AG09319 (cell line): ENCODE measurements around the gene TUBB1.

Source experiments
- DNase-seq: peaks from one replicate; pipeline ENCODE4 v3.0.0-alpha.2; 2010; ENCODE audit warnings: low read depth; ENCODE audit errors: extremely low read depth
- CTCF ChIP-seq: IDR thresholded peaks from 2 replicates; pipeline ENCODE4 v1.5.1; 2011; ENCODE audit warnings: low read depth, mild to moderate bottlenecking, inconsistent platforms, low read length, moderate library complexity

TUBB1 gene

GRCh38 chr20:58996226-58996611, 23.0 kb upstream of the TUBB1 start:
- no peak for TF ChIP-seq CTCF
- no peak for DNase-seq

GRCh38 chr20:58997141-58997770, 22.0 kb upstream of the TUBB1 start:
- DNase-seq, result no peak

GRCh38 chr20:58998656-58999055, 20.6 kb upstream of the TUBB1 start:
- no peak for TF ChIP-seq CTCF
- DNase-seq, result no peak

More at GRCh38 chr20:58997141-58997770, 22.0 kb upstream of the TUBB1 start:
- no peak for TF ChIP-seq CTCF

GRCh38 chr20:59000326-59000725, 18.9 kb upstream of the TUBB1 start:
- no peak for DNase-seq
- no peak for TF ChIP-seq CTCF

GRCh38 chr20:59001068-59001448, 18.2 kb upstream of the TUBB1 start:
- no peak for TF ChIP-seq CTCF
- DNase-seq, result no peak

GRCh38 chr20:59001449-59002171, 17.6 kb upstream of the TUBB1 start:
- DNase-seq, result no peak

More at GRCh38 chr20:59001449-59002171, 17.6 kb upstream of the TUBB1 start:
- no peak for TF ChIP-seq CTCF
